ENCODE data around the gene MIER2. TPM values are rescaled to one million over a fixed set of nuclear protein-coding genes. Genes with fewer than 3 reads are reported as not detected.
"Not testable (repeated sequence)": the region's sequence is repeated elsewhere in the genome, so short reads cannot be mapped to it uniquely, and the experiment has no call there.

The MIER2 gene
- 2.8 and 5.1 TPM in 2 replicates for total RNA-seq (2014; rRNA removed; shearing (Covaris generic))

GRCh38 chr19:344625-345319 is at the start of gene MIER2:
MIER2 (minus strand) TSS chr19:344796; CDS start chr19:344782, 14 bp downstream.
- DNase-seq (ENCODE audit: low spot score), result peak; percentile 55

DNA sequence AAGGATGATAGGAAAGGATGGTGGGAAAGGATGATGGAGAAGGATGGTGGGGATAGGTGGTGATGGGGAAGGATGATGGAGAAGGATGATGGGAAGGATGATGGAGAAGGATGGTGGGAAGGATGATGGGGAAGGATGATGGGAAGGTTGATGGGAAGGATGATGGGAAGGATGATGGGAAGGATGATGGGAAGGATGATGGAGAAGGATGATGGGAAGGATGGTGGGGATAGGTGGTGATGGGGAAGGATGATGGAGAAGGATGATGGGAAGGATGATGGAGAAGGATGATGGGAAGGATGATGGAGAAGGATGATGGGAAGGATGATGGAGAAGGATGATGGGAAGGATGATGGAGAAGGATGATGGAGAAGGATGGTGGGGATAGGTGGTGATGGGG is 49.0 kb upstream of the MIER2 start:
- not testable (repeated sequence) for DNase-seq (ENCODE audit: low spot score)

DNA sequence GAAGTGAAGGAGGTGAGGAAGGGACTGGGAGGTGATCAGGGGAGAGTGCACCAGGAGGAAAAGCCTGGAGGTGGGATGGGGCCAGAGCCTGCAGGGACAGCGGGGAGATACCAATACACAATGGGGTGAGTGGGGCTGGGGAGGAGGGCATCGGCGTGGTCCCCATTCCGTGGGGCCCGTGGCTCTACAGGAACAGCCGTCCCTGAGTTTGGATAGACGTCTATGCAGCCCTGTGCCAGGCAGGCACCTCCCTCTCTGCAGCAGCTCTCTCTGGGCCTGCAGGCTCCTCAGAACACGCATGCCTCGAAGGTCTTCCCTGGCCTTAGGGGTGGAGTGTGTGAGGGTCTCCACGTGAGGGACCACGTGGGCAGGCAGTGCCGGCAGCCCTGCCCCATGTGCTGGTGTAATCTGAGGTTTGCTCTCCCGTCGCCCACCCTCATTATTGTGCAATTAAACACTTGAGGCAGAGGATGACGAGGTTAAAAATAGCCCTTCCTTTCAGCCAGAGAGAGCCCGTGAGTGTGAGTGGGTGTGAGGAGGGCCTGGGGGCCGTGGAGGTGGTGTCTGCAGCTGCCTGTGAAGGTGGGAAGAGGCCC is 47.9 kb upstream of the MIER2 start:
- DNase-seq (ENCODE audit: low spot score), result no peak

DNA sequence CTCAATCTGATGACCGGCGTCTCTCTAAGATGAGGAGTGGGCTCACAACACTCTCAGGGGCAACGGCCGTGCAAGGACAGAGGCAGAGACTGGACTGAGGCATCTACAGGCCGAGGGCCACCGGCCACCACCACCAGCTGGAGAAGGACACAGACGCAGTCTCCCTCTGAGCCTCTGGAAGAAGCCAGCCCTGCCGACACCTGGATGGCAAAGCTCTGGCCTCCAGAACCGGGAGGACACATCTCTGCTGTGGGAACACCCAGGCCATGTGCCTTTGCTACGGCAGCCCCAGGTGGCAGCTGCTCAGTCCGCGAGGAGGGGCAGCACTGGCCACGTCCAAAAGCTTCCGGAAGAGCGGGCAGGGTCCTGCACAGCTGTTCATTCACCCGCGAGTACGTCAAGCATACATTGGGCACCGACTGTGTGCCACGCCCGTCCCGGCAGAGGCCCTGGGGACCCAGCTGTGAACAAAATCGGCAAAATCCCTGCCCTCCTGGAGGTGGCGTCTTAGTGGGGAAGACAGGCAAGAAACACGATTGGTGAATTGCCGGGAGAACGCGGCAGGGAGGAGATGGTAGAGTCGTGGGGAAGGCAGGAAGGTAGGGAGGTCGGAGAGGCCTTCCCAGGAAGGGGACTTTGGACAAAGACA is 47.3 kb upstream of the MIER2 start:
- DNase-seq (ENCODE audit: low spot score), result no peak

DNA sequence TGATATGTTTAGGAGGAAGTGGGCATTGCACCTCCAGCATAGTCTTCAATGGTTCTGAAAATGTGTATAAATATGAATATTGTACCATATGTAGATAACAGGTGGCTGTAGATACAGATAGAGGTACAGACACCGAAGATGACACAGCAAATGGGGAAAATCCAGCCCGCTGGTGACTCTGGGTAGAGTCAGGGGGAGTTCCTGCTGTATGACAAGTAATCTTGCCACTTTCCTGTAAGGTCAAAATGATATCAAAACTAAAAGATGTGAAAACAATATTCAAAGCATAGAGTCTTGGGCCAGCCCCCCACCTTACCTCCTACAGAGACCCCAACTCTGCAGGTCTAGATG is 46.6 kb upstream of the MIER2 start:
- DNase-seq (ENCODE audit: low spot score), result no peak

- DNase-seq (ENCODE audit: low spot score), result no peak
Observed at GRCh38 chr19:390386-391206, 46.0 kb upstream of the MIER2 start.

GRCh38 chr19:389935-390289 is 45.3 kb upstream of the MIER2 start:
- DNase-seq (ENCODE audit: low spot score), result no peak

DNA sequence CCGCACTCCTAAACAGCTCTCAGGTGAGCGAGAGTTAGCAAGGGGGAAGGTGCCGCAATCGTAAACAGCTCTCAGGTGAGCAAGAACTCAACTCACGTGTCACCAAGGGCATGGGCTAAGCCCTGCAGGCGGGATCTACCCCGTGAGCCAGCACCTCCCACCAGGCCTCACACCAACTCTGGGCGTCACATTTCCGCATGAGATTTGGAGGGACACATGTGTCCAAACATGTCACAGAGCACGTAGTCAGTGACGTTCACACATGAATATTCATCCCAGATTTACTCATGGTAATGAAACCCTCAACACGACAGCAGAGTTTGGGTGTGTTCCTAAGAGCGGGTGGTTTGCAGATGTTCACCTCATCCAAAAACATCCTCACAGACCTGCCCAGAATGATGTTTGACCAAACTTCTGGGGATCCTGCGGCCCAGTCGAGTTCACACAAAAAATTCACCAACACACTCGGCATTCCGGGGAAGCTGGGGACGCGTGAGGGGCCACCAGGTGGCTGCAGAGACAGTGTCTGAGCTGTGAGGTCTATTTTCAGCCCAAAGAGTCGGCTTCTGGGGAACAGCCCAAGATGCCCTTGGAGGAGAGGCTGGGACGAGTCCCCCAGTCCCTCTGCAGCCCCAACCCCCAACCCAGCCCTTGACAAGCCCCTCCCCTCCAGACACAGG is 44.8 kb upstream of the MIER2 start:
- DNase-seq (ENCODE audit: low spot score), result no peak

DNA sequence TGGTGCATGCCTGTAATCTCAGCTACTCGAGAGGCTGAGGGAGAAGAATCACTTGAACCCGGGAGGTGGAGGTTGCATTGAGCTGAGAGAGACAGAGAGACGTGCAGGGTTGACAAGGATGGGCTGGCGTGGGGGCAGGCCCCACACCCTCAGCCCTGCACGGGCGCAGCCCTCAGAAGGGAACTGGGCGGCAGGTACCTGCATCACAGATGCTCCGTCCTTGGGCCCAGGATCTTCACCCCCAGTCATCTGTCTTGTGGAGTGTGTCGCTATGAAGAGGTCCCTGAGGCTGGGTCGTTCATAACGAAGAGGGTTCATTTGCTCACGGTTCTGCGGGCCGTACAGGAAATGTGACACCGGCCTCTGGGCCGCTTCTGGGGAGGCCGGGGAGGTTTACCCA is 44.1 kb upstream of the MIER2 start:
- no peak for DNase-seq (ENCODE audit: low spot score)

- DNase-seq (ENCODE audit: low spot score), result no peak
Observed at GRCh38 chr19:387777-388176, 43.2 kb upstream of the MIER2 start.

- DNase-seq (ENCODE audit: low spot score), result not testable (repeated sequence)
Observed at GRCh38 chr19:386632-387301, 42.2 kb upstream of the MIER2 start.

DNA sequence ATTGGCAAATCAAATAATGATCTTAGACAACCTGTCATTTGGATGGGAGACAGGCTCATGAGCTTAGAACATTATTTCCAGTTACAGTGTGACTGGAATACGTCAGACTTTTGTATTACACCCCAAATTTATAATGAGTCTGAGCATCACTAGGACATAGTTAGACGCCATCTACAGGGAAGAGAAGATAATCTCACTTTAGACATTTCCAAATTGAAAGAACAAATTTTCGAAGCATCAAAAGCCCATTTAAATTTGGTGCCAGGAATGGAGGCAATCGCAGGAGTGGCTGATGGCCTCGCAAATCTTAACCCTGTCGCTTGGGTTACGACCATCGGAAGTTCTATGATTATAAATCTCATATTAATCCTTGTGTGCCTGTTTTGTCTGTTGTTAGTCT is 41.6 kb upstream of the MIER2 start:
- DNase-seq (ENCODE audit: low spot score), result not testable (repeated sequence)

DNA sequence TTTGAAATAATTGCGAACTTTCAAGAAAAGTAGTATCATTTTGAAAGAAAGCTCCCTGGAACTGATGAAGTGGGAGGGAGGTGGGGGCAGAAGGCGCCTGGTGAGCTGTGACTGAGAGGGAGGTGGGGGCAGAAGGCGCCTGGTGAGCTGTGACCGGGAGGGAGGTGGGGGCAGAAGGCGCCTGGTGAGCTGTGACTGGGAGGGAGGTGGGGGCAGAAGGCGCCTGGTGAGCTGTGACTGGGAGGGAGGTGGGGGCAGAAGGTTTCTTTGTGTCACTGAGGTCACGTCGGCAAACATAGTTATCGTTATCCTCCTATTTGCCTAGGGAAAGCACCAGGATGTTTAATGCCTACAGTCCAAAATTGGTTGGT is 40.2 kb upstream of the MIER2 start:
- no peak for DNase-seq (ENCODE audit: low spot score)

GRCh38 chr19:383922-384798 is 39.6 kb upstream of the MIER2 start:
- no peak for DNase-seq (ENCODE audit: low spot score)

- no peak for DNase-seq (ENCODE audit: low spot score)
Observed at GRCh38 chr19:383040-383439, 38.4 kb upstream of the MIER2 start.

GRCh38 chr19:382578-382977 is 38.0 kb upstream of the MIER2 start:
- DNase-seq (ENCODE audit: low spot score), result peak; percentile 76

DNA sequence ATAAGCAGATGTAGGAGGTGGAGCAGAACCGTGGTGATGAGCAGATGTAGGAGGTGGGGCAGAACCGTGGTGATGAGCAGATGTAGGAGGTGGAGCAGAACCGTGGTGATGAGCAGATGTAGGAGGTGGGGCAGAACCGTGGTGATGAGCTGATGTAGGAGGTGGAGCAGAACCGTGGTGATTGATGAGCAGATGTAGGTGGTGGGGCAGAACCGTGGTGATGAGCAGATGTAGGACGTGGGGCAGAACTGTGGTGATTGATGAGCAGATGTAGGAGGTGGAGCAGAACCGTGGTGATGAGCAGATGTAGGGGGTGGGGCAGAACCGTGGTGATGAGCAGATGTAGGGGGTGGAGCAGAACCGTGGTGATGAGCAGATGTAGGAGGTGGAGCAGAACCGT is 37.3 kb upstream of the MIER2 start:
- DNase-seq (ENCODE audit: low spot score), result not testable (repeated sequence)

GRCh38 chr19:380618-381219 is 36.1 kb upstream of the MIER2 start:
- DNase-seq (ENCODE audit: low spot score), result not testable (repeated sequence)

- no peak for DNase-seq (ENCODE audit: low spot score)
Observed at GRCh38 chr19:379796-380195, 35.2 kb upstream of the MIER2 start.

DNA sequence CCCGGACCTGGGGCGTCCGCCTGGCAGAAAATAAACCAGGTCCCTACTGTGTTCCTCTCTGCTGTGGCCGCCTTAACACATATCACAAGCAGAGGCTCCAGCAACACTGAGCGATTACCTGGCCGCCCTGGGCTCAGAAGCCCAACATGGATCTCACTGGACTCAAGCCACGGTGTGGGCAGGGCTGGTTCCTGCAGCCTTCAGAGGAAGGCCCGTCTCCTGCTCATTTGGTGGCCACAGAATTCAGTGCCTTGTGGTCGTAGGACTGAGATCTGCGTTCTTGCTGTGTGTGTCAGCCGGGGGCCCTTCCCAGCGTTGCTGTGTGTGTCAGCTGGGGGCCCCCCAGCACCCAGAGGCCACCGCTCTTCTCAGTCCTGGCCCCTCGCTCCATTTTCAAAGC is 34.1 kb upstream of the MIER2 start:
- DNase-seq (ENCODE audit: low spot score), result no peak
